LNCAP (cell line): ENCODE results near the gene ABHD14A.

ENCODE experiments used
- CTCF ChIP-seq: fragments of 450-650 bp; IDR thresholded peaks from 2 replicates; pipeline ENCODE4 v1.5.1; 2017; ENCODE audit warnings: mild to moderate bottlenecking

Gene ABHD14A

GRCh38 chr3:51937611-51938450 lies 37.0 kb upstream of the ABHD14A start:
- no peak for TF ChIP-seq CTCF

GRCh38 chr3:51938780-51939425 lies 36.0 kb upstream of the ABHD14A start:
- TF ChIP-seq CTCF: no peak

GRCh38 chr3:51940648-51941462 lies 34.0 kb upstream of the ABHD14A start:
- TF ChIP-seq CTCF: no peak

GRCh38 chr3:51941463-51941797 lies 33.4 kb upstream of the ABHD14A start:
- TF ChIP-seq CTCF: no peak

- TF ChIP-seq CTCF: peak; percentile 98
Measured at GRCh38 chr3:51941798-51942602, 32.9 kb upstream of the ABHD14A start, which contains the start of the genes PARP3 and RRP9. Gene PARP3 (plus strand): TSS chr3:51942363. CDS start chr3:51943356, 993 bp downstream. Gene RRP9 (minus strand): TSS chr3:51941904. CDS start chr3:51941867, 37 bp downstream.

GRCh38 chr3:51942603-51943450 lies 32.0 kb upstream of the ABHD14A start:
- TF ChIP-seq CTCF: no peak
